Tibial nerve (tissue), 4 donors: Measurements from ENCODE around the gene MPP7. TPM values are rescaled to one million over a fixed set of nuclear protein-coding genes. Genes with fewer than 3 reads are reported as not detected.

Experiments used
- DNase-seq, 2 donors: peaks; one replicate each; pipeline ENCODE4 v3.0.0-alpha.2; 2019; ENCODE audit warnings: low spot score in 2 of 2
- H3K27ac ChIP-seq, 4 donors: fragments of 200-600 bp; sonication (generic) in 3 of 4; one replicate each; pipeline ENCODE4 v1.5.1; 2017 to 2019; ENCODE audit warnings: mild to moderate bottlenecking in 1 of 4
- H3K27me3 ChIP-seq, 2 donors: fragments of 200-600 bp; sonication (generic) in 1 of 2; one replicate each; pipeline versions ENCODE4 v1.5.1 to v1.6.0; 2017 to 2019
- H3K36me3 ChIP-seq, 3 donors: fragments of 200-600 bp; sonication (generic); one replicate each; pipeline ENCODE4 v1.5.1; 2018 to 2019
- H3K4me1 ChIP-seq, 4 donors: fragments of 200-600 bp; sonication (generic) in 3 of 4; one replicate each; pipeline ENCODE4 v1.5.1; 2017 to 2019
- H3K4me3 ChIP-seq, 4 donors: fragments of 200-600 bp; sonication (generic) in 3 of 4; one replicate each; pipeline ENCODE4 v1.5.1; 2017 to 2019; ENCODE audit warnings: mild to moderate bottlenecking in 1 of 4, moderate library complexity in 1 of 4
- H3K9me3 ChIP-seq, 4 donors: fragments of 200-600 bp; sonication (generic) in 3 of 4; one replicate each; pipeline ENCODE4 v1.5.1; 2017 to 2019
- CTCF ChIP-seq, 5 experiments: fragments of 200-600 bp in 3 of 5; fragments of 450-650 bp in 2 of 5; sonication (generic) in 3 of 5; IDR thresholded peaks; one replicate each; pipeline ENCODE4 v1.5.1; 2016 to 2019; ENCODE audit warnings: antibody characterized with exemption in 5 of 5, mild to moderate bottlenecking in 3 of 5, moderate library complexity in 2 of 5
- EP300 ChIP-seq, 2 donors: sonication (generic); formaldehyde crosslinking; IDR thresholded peaks; one replicate each; pipeline ENCODE4 v1.6.1; 2017; ENCODE audit warnings: antibody characterized with exemption in 2 of 2, mild to moderate bottlenecking in 1 of 2
- POLR2A ChIP-seq, 2 donors: fragments of 450-650 bp; IDR thresholded peaks; one replicate each; pipeline ENCODE4 v1.6.1; 2017; ENCODE audit warnings: antibody characterized with exemption in 2 of 2, mild to moderate bottlenecking in 2 of 2, moderate library complexity in 2 of 2
- WGBS, 2 donors: methylation state at CpG; one replicate each; pipeline ENCODE4 v1.1.5; 2018; 5-methylcytosine and 5-hydroxymethylcytosine counted together
- total RNA-seq, 4 donors: library from RNA; depleted of rRNA; stranded (reverse); fragments of >200 nt; gene quantifications; one replicate each; pipeline ENCODE4 v1.1.0, GENCODE V29; 2016

The MPP7 gene
- total RNA-seq, 4 donors from 2014 or later = 1.5 to 8.4 (median 4.3) TPM

- Histone ChIP-seq H3K4me1 (no peaks in the 10 kb centered on the region), H3K27ac (no peak overlapping the region), H3K36me3 (no peaks in the 10 kb centered on the region), H3K27me3 (peaks cover 0 to 17% of the 10 kb centered on the region in 2 donors), H3K9me3 (no peaks in the 10 kb centered on the region), H3K4me3 (no peak overlapping the region)
- DNase-seq = no peak
- no peak for TF ChIP-seq CTCF (IDR thresholded peaks at IDR 0.05)
- TF ChIP-seq EP300 (IDR thresholded peaks at IDR 0.05) = no peak
- no peak for TF ChIP-seq POLR2A (IDR thresholded peaks at IDR 0.05)
- 47 to 49% methylated on average over 3 of the region's 3 CpGs for WGBS, 2 donors
These were observed 8.2 kb upstream of the MPP7 start for GRCh38 chr10:28311104-28311503.

- peaks cover 0 to 10% (median 0%) of the 10 kb centered on the region in 4 donors for H3K4me1 ChIP-seq
- H3K4me3 ChIP-seq = no peak overlapping the region
- H3K36me3 ChIP-seq = no peaks in the 10 kb centered on the region
- H3K9me3 ChIP-seq = no peaks in the 10 kb centered on the region
- WGBS, 2 donors = 74 to 80% methylated on average over 4 of the region's 4 CpGs
- DNase-seq = no peak
- no peak overlapping the region for H3K27ac ChIP-seq
- no peak for TF ChIP-seq EP300 (IDR thresholded peaks at IDR 0.05)
- no peak for TF ChIP-seq POLR2A (IDR thresholded peaks at IDR 0.05)
- TF ChIP-seq CTCF (IDR thresholded peaks at IDR 0.05) = no peak
- peaks cover 0 to 36% of the 10 kb centered on the region in 2 donors for H3K27me3 ChIP-seq
These were observed 4.4 kb upstream of the MPP7 start for GRCh38 chr10:28307267-28307666.

- Histone ChIP-seq H3K36me3 (no peaks in the 10 kb centered on the region), H3K4me3 (no peak overlapping the region), H3K4me1 (peaks cover 0 to 22% (median 0%) of the 10 kb centered on the region in 4 donors), H3K9me3 (no peaks in the 10 kb centered on the region), H3K27ac (no peak overlapping the region), H3K27me3 (peaks cover 0 to 36% of the 10 kb centered on the region in 2 donors)
- no peak for DNase-seq
- 76 to 82% methylated on average over 2 of the region's 2 CpGs for WGBS, 2 donors
- no peak for TF ChIP-seq CTCF (IDR thresholded peaks at IDR 0.05)
- TF ChIP-seq EP300 (IDR thresholded peaks at IDR 0.05) = no peak
- TF ChIP-seq POLR2A (IDR thresholded peaks at IDR 0.05) = no peak
These were observed 2.7 kb upstream of the MPP7 start for GRCh38 chr10:28305553-28305952.

GRCh38 chr10:28304032-28304571, 1.2 kb upstream of the MPP7 start:
- Histone ChIP-seq H3K36me3 (no peaks in the 10 kb centered on the region), H3K27me3 (peaks cover 0 to 36% of the 10 kb centered on the region in 2 donors), H3K27ac (no peak overlapping the region), H3K9me3 (no peaks in the 10 kb centered on the region), H3K4me3 (no peak overlapping the region), H3K4me1 (peaks cover 0 to 22% (median 0%) of the 10 kb centered on the region in 4 donors)
- DNase-seq = no peak
- WGBS, 2 donors = 46 to 56% methylated on average over 3 of the region's 3 CpGs
- no peak for TF ChIP-seq EP300 (IDR thresholded peaks at IDR 0.05)
- no peak for TF ChIP-seq CTCF (IDR thresholded peaks at IDR 0.05)
- TF ChIP-seq POLR2A (IDR thresholded peaks at IDR 0.05) = no peak

- H3K27ac ChIP-seq = peak overlapping the region; percentile 82 to 93 (median 86)
- H3K27me3 ChIP-seq = peaks cover 0 to 26% of the 10 kb centered on the region in 2 donors
- DNase-seq = peak; percentile 16 to 37
- no peaks in the 10 kb centered on the region for H3K36me3 ChIP-seq
- no peak for TF ChIP-seq POLR2A (IDR thresholded peaks at IDR 0.05)
- H3K4me3 ChIP-seq = peak overlapping the region; percentile 56 to 98 (median 96)
- H3K4me1 ChIP-seq = peaks cover 0 to 22% (median 0%) of the 10 kb centered on the region in 4 donors
- 7 to 8% methylated on average over 16 to 17 of the region's 25 CpGs for WGBS, 2 donors
- H3K9me3 ChIP-seq = no peaks in the 10 kb centered on the region
These were observed 739 bp downstream of the MPP7 start for GRCh38 chr10:28302012-28302637.
